Superior temporal gyrus (tissue), 1 donor: Measurements from ENCODE around the gene DNMT3B.

Experiments
- DNase-seq: peaks from one replicate; pipeline ENCODE4 v3.0.0-alpha.2; 2016; ENCODE audit errors: extremely low spot score

The DNMT3B gene

GRCh38 chr20:32823737-32824588, 61.8 kb downstream of the DNMT3B start:
- DNase-seq, result no peak

- no peak for DNase-seq
Observed at GRCh38 chr20:32828029-32828680, 66.0 kb downstream of the DNMT3B start.

GRCh38 chr20:32829311-32830005, 67.3 kb downstream of the DNMT3B start:
- no peak for DNase-seq

- DNase-seq, result no peak
Observed at GRCh38 chr20:32830437-32830836, 68.3 kb downstream of the DNMT3B start.

GRCh38 chr20:32831982-32832381, 69.8 kb downstream of the DNMT3B start:
- no peak for DNase-seq

GRCh38 chr20:32832664-32833063, 70.5 kb downstream of the DNMT3B start:
- no peak for DNase-seq

- no peak for DNase-seq
Observed at GRCh38 chr20:32834972-32835371, 72.8 kb downstream of the DNMT3B start.

- DNase-seq, result no peak
Observed at GRCh38 chr20:32837157-32837556, 75.0 kb downstream of the DNMT3B start.

GRCh38 chr20:32839227-32839981, 77.2 kb downstream of the DNMT3B start:
- no peak for DNase-seq

- DNase-seq, result no peak
Observed at GRCh38 chr20:32839982-32840285, 77.7 kb downstream of the DNMT3B start.

- no peak for DNase-seq
Observed at GRCh38 chr20:32841174-32841573, 79.0 kb downstream of the DNMT3B start.

- DNase-seq, result no peak
Observed at GRCh38 chr20:32841632-32842031, 79.4 kb downstream of the DNMT3B start.

- DNase-seq, result no peak
Observed at GRCh38 chr20:32842688-32843524, 80.7 kb downstream of the DNMT3B start.

- DNase-seq, result no peak
Observed at GRCh38 chr20:32845786-32846185, 83.6 kb downstream of the DNMT3B start.

GRCh38 chr20:32846852-32847251, 84.7 kb downstream of the DNMT3B start:
- DNase-seq, result no peak

- DNase-seq, result no peak
Observed at GRCh38 chr20:32847964-32848363, 85.8 kb downstream of the DNMT3B start.

- DNase-seq, result no peak
Observed at GRCh38 chr20:32848846-32849245, 86.7 kb downstream of the DNMT3B start.

GRCh38 chr20:32849577-32849976, 87.4 kb downstream of the DNMT3B start:
- no peak for DNase-seq

GRCh38 chr20:32855387-32855786, 93.2 kb downstream of the DNMT3B start:
- DNase-seq, result no peak

GRCh38 chr20:32858189-32858588, 96.0 kb downstream of the DNMT3B start:
- no peak for DNase-seq
